Colonic mucosa (tissue), 4 donors: Measurements from ENCODE around the gene LRMDA. TPM values are rescaled to one million over a fixed set of nuclear protein-coding genes. Genes with fewer than 3 reads are reported as not detected.

Source experiments
- DNase-seq: peaks from one replicate; pipeline ENCODE4 v3.0.0-alpha.2; 2020
- H3K27ac ChIP-seq: fragments of 200-600 bp; one replicate; pipeline ENCODE4 v1.8.0; 2021
- H3K27me3 ChIP-seq: fragments of 200-600 bp; one replicate; pipeline ENCODE4 v1.8.0; 2021
- H3K36me3 ChIP-seq: fragments of 200-600 bp; one replicate; pipeline ENCODE4 v1.8.0; 2021
- H3K4me1 ChIP-seq: fragments of 200-600 bp; one replicate; pipeline ENCODE4 v1.8.0; 2021; ENCODE audit warnings: mild to moderate bottlenecking
- H3K4me3 ChIP-seq: fragments of 200-600 bp; one replicate; pipeline ENCODE4 v1.8.0; 2021
- H3K9ac ChIP-seq, 2 donors: one replicate each; pipeline ENCODE4 v1.7.0; 2013; ENCODE audit warnings: control low read depth in 2 of 2, low read depth in 2 of 2, low read length in 2 of 2
- H3K9me3 ChIP-seq: fragments of 200-600 bp; one replicate; pipeline ENCODE4 v1.8.0; 2021
- CTCF ChIP-seq: fragments of 200-600 bp; IDR thresholded peaks from one replicate; pipeline ENCODE4 v1.8.0; 2022; ENCODE audit warnings: antibody characterized with exemption, mild to moderate bottlenecking
- intact Hi-C: fragments of 100-400 bp; cut with DNase I; formaldehyde crosslinking; loops from one replicate; pipeline ENCODE4 v1.14.1; 2022
- total RNA-seq, 2 donors: library from RNA; stranded (reverse); fragmentation: NEBNext Ultra II Directional in 1 of 2; extraction: Animal tissue kit (Norgen Biotek cat#: 25700) in 1 of 2; gene quantifications; one replicate each; pipeline ENCODE4 v1.2.1, GENCODE V29; 2021
- donor health status: healthy.
- donor health status: DM: no; HTN: no; CAD: no.
- donor health status: DM: no; HTN: no; CAD: no.

The LRMDA gene
- total RNA-seq, 2 donors from 2014 or later = 2.5 to 5.2 TPM

- intact Hi-C loops = no loop called here
- DNase-seq = no peak
- Histone ChIP-seq H3K9me3 (no peaks in the 10 kb centered on the region), H3K27me3 (no peaks in the 10 kb centered on the region), H3K27ac (no peak overlapping the region), H3K36me3 (no peaks in the 10 kb centered on the region), H3K4me3 (no peak overlapping the region), H3K4me1 (no peaks in the 10 kb centered on the region), H3K9ac (no peak overlapping the region)
- TF ChIP-seq CTCF = no peak
These were observed 1.3 kb downstream of the LRMDA start for GRCh38 chr10:75432763-75433162.

- no peak overlapping the region for H3K9ac ChIP-seq
- no peaks in the 10 kb centered on the region for H3K36me3 ChIP-seq
- TF ChIP-seq CTCF = no peak
- H3K27ac ChIP-seq = no peak overlapping the region
- intact Hi-C loops = no loop called here
- H3K4me3 ChIP-seq = no peak overlapping the region
- H3K27me3 ChIP-seq = no peaks in the 10 kb centered on the region
- H3K9me3 ChIP-seq = no peaks in the 10 kb centered on the region
- H3K4me1 ChIP-seq = no peaks in the 10 kb centered on the region
- DNase-seq = no peak
These were observed 1.8 kb downstream of the LRMDA start for GRCh38 chr10:75433216-75433615.

- TF ChIP-seq CTCF = no peak
- Histone ChIP-seq H3K4me3 (no peak overlapping the region), H3K27ac (no peak overlapping the region), H3K4me1 (no peaks in the 10 kb centered on the region), H3K36me3 (no peaks in the 10 kb centered on the region), H3K9ac (no peak overlapping the region), H3K9me3 (no peaks in the 10 kb centered on the region), H3K27me3 (no peaks in the 10 kb centered on the region)
- intact Hi-C loops = no loop called here
- no peak for DNase-seq
These were observed 2.9 kb downstream of the LRMDA start for GRCh38 chr10:75434291-75434690.

- no peak overlapping the region for H3K9ac ChIP-seq
- no peak overlapping the region for H3K4me3 ChIP-seq
- no peaks in the 10 kb centered on the region for H3K27me3 ChIP-seq
- no peak for DNase-seq
- TF ChIP-seq CTCF = no peak
- H3K27ac ChIP-seq = no peak overlapping the region
- no peaks in the 10 kb centered on the region for H3K4me1 ChIP-seq
- no peaks in the 10 kb centered on the region for H3K36me3 ChIP-seq
- intact Hi-C loops = no loop called here
- H3K9me3 ChIP-seq = no peaks in the 10 kb centered on the region
These were observed 3.9 kb downstream of the LRMDA start for GRCh38 chr10:75435291-75435690.

- Histone ChIP-seq H3K9me3 (no peaks in the 10 kb centered on the region), H3K27ac (no peak overlapping the region), H3K36me3 (no peaks in the 10 kb centered on the region), H3K27me3 (no peaks in the 10 kb centered on the region), H3K4me3 (no peak overlapping the region), H3K4me1 (no peaks in the 10 kb centered on the region), H3K9ac (no peak overlapping the region)
- TF ChIP-seq CTCF = no peak
- intact Hi-C loops = no loop called here
- DNase-seq = no peak
These were observed 5.5 kb downstream of the LRMDA start for GRCh38 chr10:75436896-75437295.

- Histone ChIP-seq H3K4me1 (no peaks in the 10 kb centered on the region), H3K27ac (no peak overlapping the region), H3K9me3 (no peaks in the 10 kb centered on the region), H3K36me3 (no peaks in the 10 kb centered on the region), H3K9ac (no peak overlapping the region), H3K27me3 (no peaks in the 10 kb centered on the region), H3K4me3 (no peak overlapping the region)
- intact Hi-C loops = no loop called here
- TF ChIP-seq CTCF = no peak
- no peak for DNase-seq
These were observed 6.3 kb downstream of the LRMDA start for GRCh38 chr10:75437693-75438092.
